Mesodermal cell (in vitro differentiated cells): ENCODE results near the gene SNRPE.

ENCODE experiments used
- H3K27ac ChIP-seq: 2 replicates; pipeline ENCODE4 v1.7.0; 2013; ENCODE audit warnings: mild to moderate bottlenecking, low read depth, low read length, moderate library complexity; ENCODE audit not compliant: severe bottlenecking
- H3K36me3 ChIP-seq: 2 replicates; pipeline ENCODE4 v1.7.1; 2013; ENCODE audit warnings: mild to moderate bottlenecking, low read length, moderate library complexity; ENCODE audit not compliant: control insufficient read depth, insufficient read depth
- H3K4me1 ChIP-seq: one replicate; pipeline ENCODE4 v1.7.1; 2013; ENCODE audit warnings: mild to moderate bottlenecking, low read length; ENCODE audit not compliant: insufficient read depth, control insufficient read depth, poor library complexity, severe bottlenecking
- H3K4me3 ChIP-seq: 2 replicates; pipeline ENCODE4 v1.7.0; 2013; ENCODE audit warnings: low read length, control low read depth, mild to moderate bottlenecking; ENCODE audit not compliant: insufficient read depth, poor library complexity, severe bottlenecking; ENCODE audit errors: extremely low read depth
- H3K9me3 ChIP-seq: 2 replicates; pipeline ENCODE4 v1.7.1; 2013; ENCODE audit warnings: mild to moderate bottlenecking, low read length, moderate library complexity; ENCODE audit not compliant: control insufficient read depth
- WGBS, 2 experiments: methylation state at CpG; one replicate each; pipeline ENCODE4 v1.1.5; 2013; ENCODE audit warnings: missing lambda C conversion rate in 2 of 2; ENCODE audit not compliant: insufficient coverage in 2 of 2; 5-methylcytosine and 5-hydroxymethylcytosine counted together

Gene SNRPE

GRCh38 chr1:203878422-203878821 lies 17.0 kb downstream of the SNRPE start:
- H3K4me3 ChIP-seq = no peak overlapping the region
- 80 to 91% methylated on average over 1 of the region's 3 CpGs for WGBS, 2 experiments
- H3K27ac ChIP-seq = no peak overlapping the region
- peaks cover 24% of the 10 kb centered on the region for H3K36me3 ChIP-seq
- no peaks in the 10 kb centered on the region for H3K4me1 ChIP-seq
- no peaks in the 10 kb centered on the region for H3K9me3 ChIP-seq

- 96% methylated on average over 4 to 5 of the region's 5 CpGs for WGBS, 2 experiments
- Histone ChIP-seq H3K27ac (no peak overlapping the region), H3K36me3 (peaks cover 15% of the 10 kb centered on the region), H3K4me3 (no peak overlapping the region), H3K4me1 (no peaks in the 10 kb centered on the region), H3K9me3 (no peaks in the 10 kb centered on the region)
These were observed 19.2 kb downstream of the SNRPE start for GRCh38 chr1:203880606-203881005.

GRCh38 chr1:203888807-203889251 lies 27.4 kb downstream of the SNRPE start:
- no peak overlapping the region for H3K27ac ChIP-seq

GRCh38 chr1:203891950-203892349 lies 30.6 kb downstream of the SNRPE start:
- peaks cover 4% of the 10 kb centered on the region for H3K4me1 ChIP-seq
- H3K36me3 ChIP-seq = no peaks in the 10 kb centered on the region
- 88 to 100% methylated on average over 1 to 2 of the region's 2 CpGs for WGBS, 2 experiments
- no peak overlapping the region for H3K4me3 ChIP-seq
- peaks cover 5% of the 10 kb centered on the region for H3K9me3 ChIP-seq
- no peak overlapping the region for H3K27ac ChIP-seq

More at GRCh38 chr1:203888807-203889251, 27.4 kb downstream of the SNRPE start:
- Histone ChIP-seq H3K36me3 (no peaks in the 10 kb centered on the region), H3K4me1 (peaks cover 4% of the 10 kb centered on the region), H3K4me3 (no peak overlapping the region), H3K9me3 (no peaks in the 10 kb centered on the region)

GRCh38 chr1:203898458-203899352 lies 37.3 kb downstream of the SNRPE start:
- Histone ChIP-seq H3K4me1 (no peaks in the 10 kb centered on the region), H3K27ac (no peak overlapping the region), H3K36me3 (no peaks in the 10 kb centered on the region), H3K4me3 (no peak overlapping the region), H3K9me3 (peaks cover 5% of the 10 kb centered on the region)
- WGBS, 2 experiments = 96 to 100% methylated on average over 6 to 7 of the region's 12 CpGs

GRCh38 chr1:203899353-203899716 lies 37.9 kb downstream of the SNRPE start:
- H3K27ac ChIP-seq = no peak overlapping the region
- H3K4me3 ChIP-seq = no peak overlapping the region
- H3K4me1 ChIP-seq = no peaks in the 10 kb centered on the region
- no CpG with 5 or more reads among the region's 1 CpG for WGBS, 2 experiments
- peaks cover 4% of the 10 kb centered on the region for H3K9me3 ChIP-seq
- no peaks in the 10 kb centered on the region for H3K36me3 ChIP-seq

- H3K9me3 ChIP-seq = no peaks in the 10 kb centered on the region
- no peaks in the 10 kb centered on the region for H3K4me1 ChIP-seq
- H3K4me3 ChIP-seq = no peak overlapping the region
- no peaks in the 10 kb centered on the region for H3K36me3 ChIP-seq
- 90 to 91% methylated on average over 22 to 30 of the region's 47 CpGs for WGBS, 2 experiments
- H3K27ac ChIP-seq = no peak overlapping the region
These were observed 38.7 kb downstream of the SNRPE start for GRCh38 chr1:203899869-203900714.

- peaks cover 2% of the 10 kb centered on the region for H3K4me1 ChIP-seq
- H3K27ac ChIP-seq = no peak overlapping the region
- H3K4me3 ChIP-seq = no peak overlapping the region
- H3K36me3 ChIP-seq = no peaks in the 10 kb centered on the region
- 93 to 96% methylated on average over 11 of the region's 12 CpGs for WGBS, 2 experiments
- H3K9me3 ChIP-seq = no peaks in the 10 kb centered on the region
These were observed 40.2 kb downstream of the SNRPE start for GRCh38 chr1:203901581-203901980.

GRCh38 chr1:203905275-203905674 lies 43.9 kb downstream of the SNRPE start:
- Histone ChIP-seq H3K27ac (no peak overlapping the region), H3K4me3 (no peak overlapping the region), H3K9me3 (no peaks in the 10 kb centered on the region), H3K4me1 (peaks cover 3% of the 10 kb centered on the region), H3K36me3 (no peaks in the 10 kb centered on the region)
- WGBS, 2 experiments = 100% methylated on average over 1 to 3 of the region's 4 CpGs

GRCh38 chr1:203906932-203907331 lies 45.5 kb downstream of the SNRPE start:
- Histone ChIP-seq H3K27ac (peak overlapping the region; percentile 36), H3K4me1 (peaks cover 3% of the 10 kb centered on the region)
- 62% methylated on average over 2 of the region's 2 CpGs; no CpG with 5 or more reads in 1 of the 2 experiments for WGBS, 2 experiments

More at GRCh38 chr1:203906932-203907331, 45.5 kb downstream of the SNRPE start:
- no peak overlapping the region for H3K4me3 ChIP-seq
- H3K9me3 ChIP-seq = no peaks in the 10 kb centered on the region
- no peaks in the 10 kb centered on the region for H3K36me3 ChIP-seq
